Thoracic aorta (tissue), 2 donors: Measurements from ENCODE around the gene STEAP1B. TPM values are rescaled to one million over a fixed set of nuclear protein-coding genes. Genes with fewer than 3 reads are reported as not detected.

Source experiments
- ATAC-seq: fragments of 150-250 bp; one replicate; pipeline ENCODE4 v1.8.0; 2017; ENCODE audit warnings: low read depth; ENCODE audit not compliant: insufficient number of reproducible peaks, low FRiP score
- DNase-seq: peaks from one replicate; pipeline ENCODE4 v3.0.0-alpha.2; 2020; ENCODE audit warnings: low spot score
- H3K27ac ChIP-seq, 2 donors: fragments of 200-600 bp; sonication (generic); 1 replicate in 1 of 2; 2 replicates in 1 of 2; pipeline ENCODE4 v1.5.1; 2016; ENCODE audit warnings: mild to moderate bottlenecking in 2 of 2, moderate library complexity in 2 of 2
- H3K27me3 ChIP-seq: fragments of 200-600 bp; sonication (generic); replicated peaks from 2 replicates; pipeline ENCODE4 v1.6.0; 2016; ENCODE audit warnings: mild to moderate bottlenecking; ENCODE audit not compliant: insufficient read depth
- H3K36me3 ChIP-seq: fragments of 200-600 bp; sonication (generic); one replicate; pipeline ENCODE4 v1.5.1; 2016
- H3K4me1 ChIP-seq, 2 donors: fragments of 200-600 bp; sonication (generic); 1 replicate in 1 of 2; 2 replicates in 1 of 2; pipeline versions ENCODE4 v1.5.1 to v1.6.0; 2016; ENCODE audit warnings: low read depth in 2 of 2, mild to moderate bottlenecking in 1 of 2; ENCODE audit not compliant: control insufficient read depth in 1 of 2
- H3K4me3 ChIP-seq: fragments of 200-600 bp; sonication (generic); 2 replicates; pipeline ENCODE4 v1.5.1; 2016; ENCODE audit warnings: mild to moderate bottlenecking
- H3K9me3 ChIP-seq: fragments of 200-600 bp; sonication (generic); 2 replicates; pipeline ENCODE4 v1.5.1; 2016
- total RNA-seq, 2 donors: library from RNA; depleted of rRNA; stranded (reverse); fragments of >200 nt; gene quantifications; one replicate each; pipeline versions ENCODE4 v1.1.0 to v1.2.3, GENCODE V29; 2016
- TF ChIP-seq, protein P1 (sequence below): fragments of 200-600 bp; sonication (generic); IDR thresholded peaks from one replicate; pipeline ENCODE4 v1.5.1; 2019; ENCODE audit warnings: antibody characterized with exemption

STEAP1B gene
- total RNA-seq, 2 donors from 2014 or later: 1.1 TPM; not detected in 1

DNA sequence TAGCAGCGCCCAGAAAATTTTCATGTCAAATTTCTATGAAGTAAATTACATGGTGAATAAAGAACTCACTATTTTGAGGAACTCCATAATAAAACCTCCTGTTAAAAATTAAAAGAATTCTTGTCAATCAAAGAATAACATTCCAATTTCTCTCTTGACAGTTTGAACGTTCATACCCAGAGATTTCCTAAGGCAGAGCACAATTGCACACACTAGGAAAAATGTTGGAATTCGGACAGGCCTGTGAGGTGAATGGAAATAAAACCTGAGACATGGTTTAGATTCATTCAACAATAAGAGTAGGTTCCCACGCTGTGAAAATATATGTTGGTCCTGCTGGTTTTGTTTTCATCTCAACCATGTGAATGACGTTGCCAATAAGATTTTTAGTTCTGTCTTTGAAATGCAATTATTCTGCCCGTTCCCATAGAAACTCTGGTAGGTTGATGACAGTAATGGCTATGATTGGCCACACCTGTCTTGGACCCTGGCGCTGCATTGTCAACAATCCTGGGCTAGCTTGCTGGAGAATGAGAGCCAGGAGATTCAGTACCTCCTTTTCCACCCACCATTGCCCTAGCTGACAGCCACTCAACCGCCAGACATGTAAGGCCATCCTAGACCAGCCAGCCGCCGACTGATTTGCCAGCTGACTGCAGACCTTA is 99.7 kb downstream of the STEAP1B start:
- H3K27ac ChIP-seq: no peak overlapping the region
- peaks cover 0 to 12% of the 10 kb centered on the region in 2 donors for H3K4me1 ChIP-seq
- ATAC-seq (no peak), DNase-seq (no peak)
- H3K4me3 ChIP-seq: no peak overlapping the region
- TF ChIP-seq, protein P1, sequence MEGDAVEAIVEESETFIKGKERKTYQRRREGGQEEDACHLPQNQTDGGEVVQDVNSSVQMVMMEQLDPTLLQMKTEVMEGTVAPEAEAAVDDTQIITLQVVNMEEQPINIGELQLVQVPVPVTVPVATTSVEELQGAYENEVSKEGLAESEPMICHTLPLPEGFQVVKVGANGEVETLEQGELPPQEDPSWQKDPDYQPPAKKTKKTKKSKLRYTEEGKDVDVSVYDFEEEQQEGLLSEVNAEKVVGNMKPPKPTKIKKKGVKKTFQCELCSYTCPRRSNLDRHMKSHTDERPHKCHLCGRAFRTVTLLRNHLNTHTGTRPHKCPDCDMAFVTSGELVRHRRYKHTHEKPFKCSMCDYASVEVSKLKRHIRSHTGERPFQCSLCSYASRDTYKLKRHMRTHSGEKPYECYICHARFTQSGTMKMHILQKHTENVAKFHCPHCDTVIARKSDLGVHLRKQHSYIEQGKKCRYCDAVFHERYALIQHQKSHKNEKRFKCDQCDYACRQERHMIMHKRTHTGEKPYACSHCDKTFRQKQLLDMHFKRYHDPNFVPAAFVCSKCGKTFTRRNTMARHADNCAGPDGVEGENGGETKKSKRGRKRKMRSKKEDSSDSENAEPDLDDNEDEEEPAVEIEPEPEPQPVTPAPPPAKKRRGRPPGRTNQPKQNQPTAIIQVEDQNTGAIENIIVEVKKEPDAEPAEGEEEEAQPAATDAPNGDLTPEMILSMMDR: no peak
- no peaks in the 10 kb centered on the region for H3K36me3 ChIP-seq
- H3K9me3 ChIP-seq: no peaks in the 10 kb centered on the region
- no peaks in the 10 kb centered on the region for H3K27me3 ChIP-seq

DNA sequence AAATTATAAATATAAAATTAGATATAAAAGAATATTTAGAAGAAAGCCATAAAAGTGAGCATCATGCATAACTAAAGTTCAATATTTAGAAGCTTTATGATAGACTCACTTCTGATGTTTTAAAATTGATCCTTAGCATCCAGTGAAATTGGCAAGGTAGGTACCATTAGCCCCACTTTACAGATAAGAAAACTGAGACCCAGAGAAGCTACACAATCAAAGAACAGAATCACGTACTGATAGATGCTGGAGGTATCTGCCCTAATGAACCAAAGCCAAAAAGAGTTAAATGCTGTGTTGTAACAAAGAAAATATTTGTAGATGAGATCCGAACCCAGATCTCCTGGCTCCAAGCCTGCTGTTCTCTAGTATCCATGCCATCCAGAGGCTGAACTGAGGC is 100.4 kb downstream of the STEAP1B start:
- no peak overlapping the region for H3K4me3 ChIP-seq
- H3K27me3 ChIP-seq: no peaks in the 10 kb centered on the region
- ATAC-seq: no peak
- peaks cover 0 to 12% of the 10 kb centered on the region in 2 donors for H3K4me1 ChIP-seq
- no peaks in the 10 kb centered on the region for H3K36me3 ChIP-seq
- DNase-seq: no peak
- TF ChIP-seq, protein P1: no peak
- H3K9me3 ChIP-seq: no peaks in the 10 kb centered on the region
- H3K27ac ChIP-seq: no peak overlapping the region

DNA sequence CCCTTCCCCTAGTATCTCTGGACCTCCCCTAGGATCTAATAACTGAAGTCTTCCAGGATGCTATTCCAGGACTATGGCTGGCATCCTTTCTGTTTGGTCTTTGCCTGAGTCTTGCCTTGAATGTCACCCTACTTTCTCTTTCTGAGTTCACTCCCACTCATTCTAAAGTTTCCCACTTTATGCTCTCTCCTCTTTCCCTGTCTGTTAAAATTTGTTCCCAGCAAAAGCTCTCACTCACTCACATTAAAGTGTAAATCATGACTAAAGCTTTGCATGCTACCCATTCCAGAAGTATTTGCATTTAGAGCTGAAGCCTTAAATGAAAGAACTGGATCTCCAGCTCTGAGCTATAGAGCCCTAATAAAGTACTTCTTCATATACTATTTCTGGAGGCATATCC is 100.9 kb downstream of the STEAP1B start:
- Histone ChIP-seq H3K4me1 (peaks cover 0 to 12% of the 10 kb centered on the region in 2 donors), H3K9me3 (no peaks in the 10 kb centered on the region), H3K27ac (no peak overlapping the region), H3K4me3 (no peak overlapping the region), H3K36me3 (no peaks in the 10 kb centered on the region), H3K27me3 (no peaks in the 10 kb centered on the region)
- DNase-seq (no peak), ATAC-seq (no peak)
- TF ChIP-seq, protein P1: no peak

DNA sequence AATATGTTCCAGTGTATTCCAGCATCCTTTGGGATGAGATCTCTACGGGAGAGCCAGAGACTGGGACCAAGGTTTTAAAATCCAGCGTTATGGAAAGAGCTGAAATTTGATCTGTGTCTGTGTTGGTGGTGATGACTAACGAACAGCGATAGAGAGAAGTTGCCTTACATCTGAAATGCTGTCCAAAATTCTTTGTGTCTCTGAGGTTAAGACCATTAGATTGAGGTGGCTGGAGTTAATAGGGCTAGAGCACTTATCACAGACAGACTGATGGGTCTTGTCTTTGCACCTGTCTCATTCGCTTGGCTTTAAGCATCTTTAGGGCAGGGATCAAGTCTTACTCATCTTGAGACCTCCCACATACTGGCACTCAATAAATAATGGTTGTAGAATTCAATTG is 102.0 kb downstream of the STEAP1B start:
- TF ChIP-seq, protein P1: no peak
- no peak for DNase-seq
- Histone ChIP-seq H3K27me3 (no peaks in the 10 kb centered on the region), H3K4me1 (peaks cover 0 to 12% of the 10 kb centered on the region in 2 donors), H3K9me3 (no peaks in the 10 kb centered on the region), H3K36me3 (no peaks in the 10 kb centered on the region), H3K27ac (no peak overlapping the region), H3K4me3 (no peak overlapping the region)
- no peak for ATAC-seq

DNA sequence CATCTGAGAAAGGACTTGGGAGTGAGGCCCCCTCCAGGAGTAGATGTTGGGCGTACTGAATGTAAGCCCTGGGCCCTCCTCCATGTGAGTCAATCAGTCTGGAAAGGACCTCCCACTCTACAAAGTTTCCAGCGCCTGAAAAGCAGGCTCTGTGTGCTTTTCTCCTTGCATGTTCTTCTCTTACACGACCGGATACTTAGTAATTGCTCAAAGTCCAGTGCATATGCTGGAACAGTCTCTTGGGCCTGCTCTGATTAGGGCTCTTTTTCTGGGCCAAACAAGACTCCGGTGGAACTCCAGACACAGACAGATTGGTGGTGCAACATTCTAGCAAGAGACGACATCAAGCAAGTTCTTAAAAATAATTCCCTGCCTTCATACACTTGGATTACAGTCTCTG is 104.8 kb downstream of the STEAP1B start:
- no peaks in the 10 kb centered on the region for H3K4me1 ChIP-seq
- H3K27me3 ChIP-seq: no peaks in the 10 kb centered on the region
- no peaks in the 10 kb centered on the region for H3K36me3 ChIP-seq
- TF ChIP-seq, protein P1: no peak
- no peak overlapping the region for H3K27ac ChIP-seq
- DNase-seq (no peak), ATAC-seq (no peak)
- H3K4me3 ChIP-seq: no peak overlapping the region
- no peaks in the 10 kb centered on the region for H3K9me3 ChIP-seq
